GM23248 (cell line): ENCODE measurements around the gene CDH4. TPM values are rescaled to one million over a fixed set of nuclear protein-coding genes. Genes with fewer than 3 reads are reported as not detected.
"Not testable (repeated sequence)": the region's sequence is repeated elsewhere in the genome, so short reads cannot be mapped to it uniquely, and the experiment has no call there.

Experiments used
- DNase-seq: peaks from one replicate; pipeline ENCODE4 v3.0.0-alpha.2; 2015
- H2AFZ ChIP-seq: fragments of 200-600 bp; sonication (generic); 2 replicates; pipeline ENCODE4 v1.6.1; 2016; ENCODE audit warnings: antibody characterized with exemption
- H3F3A ChIP-seq: fragments of 200-600 bp; sonication (generic); 2 replicates; pipeline ENCODE4 v1.6.1; 2016; ENCODE audit warnings: mild to moderate bottlenecking, antibody characterized with exemption, mixed run types; ENCODE audit not compliant: insufficient read depth
- H3K27ac ChIP-seq: fragments of 200-600 bp; sonication (generic); 2 replicates; pipeline ENCODE4 v1.5.1; 2016; ENCODE audit warnings: mild to moderate bottlenecking
- H3K27me3 ChIP-seq: fragments of 200-600 bp; sonication (generic); replicated peaks from 2 replicates; pipeline ENCODE4 v1.6.1; 2016; ENCODE audit warnings: mild to moderate bottlenecking; ENCODE audit not compliant: insufficient read depth
- H3K36me3 ChIP-seq: fragments of 200-600 bp; sonication (generic); 2 replicates; pipeline ENCODE4 v1.6.1; 2016; ENCODE audit warnings: low read depth, mild to moderate bottlenecking
- H3K4me1 ChIP-seq: fragments of 200-600 bp; sonication (generic); 2 replicates; pipeline ENCODE4 v1.6.1; 2016; ENCODE audit warnings: mild to moderate bottlenecking; ENCODE audit not compliant: insufficient read depth
- H3K4me2 ChIP-seq: fragments of 200-600 bp; sonication (generic); one replicate; pipeline ENCODE4 v1.6.1; 2016; ENCODE audit warnings: mild to moderate bottlenecking; ENCODE audit not compliant: unreplicated experiment
- H3K4me3 ChIP-seq: fragments of 200-600 bp; sonication (generic); 2 replicates; pipeline ENCODE4 v1.5.1; 2016; ENCODE audit warnings: mild to moderate bottlenecking
- H3K79me2 ChIP-seq: fragments of 200-600 bp; sonication (generic); 2 replicates; pipeline ENCODE4 v1.6.1; 2016; ENCODE audit warnings: mild to moderate bottlenecking; ENCODE audit not compliant: insufficient read depth
- H3K9ac ChIP-seq: fragments of 200-600 bp; sonication (generic); 2 replicates; pipeline ENCODE4 v1.6.1; 2016; ENCODE audit warnings: mild to moderate bottlenecking
- H3K9me2 ChIP-seq: fragments of 200-600 bp; sonication (generic); 2 replicates; pipeline ENCODE4 v1.6.1; 2016; ENCODE audit warnings: mixed run types, mild to moderate bottlenecking, moderate library complexity; ENCODE audit not compliant: insufficient read depth
- H3K9me3 ChIP-seq: fragments of 200-600 bp; sonication (generic); one replicate; pipeline ENCODE4 v1.6.1; 2017; ENCODE audit warnings: low read depth
- H4K20me1 ChIP-seq: fragments of 200-600 bp; sonication (generic); 2 replicates; pipeline ENCODE4 v1.6.0; 2016; ENCODE audit not compliant: insufficient read depth
- EZH2 ChIP-seq: fragments of 200-600 bp; sonication (generic); IDR thresholded peaks from 2 replicates; pipeline ENCODE4 v1.6.1; 2018; ENCODE audit warnings: antibody characterized with exemption, mild to moderate bottlenecking; ENCODE audit not compliant: insufficient read depth, poor library complexity, severe bottlenecking
- EZH2phosphoT487 ChIP-seq: fragments of 200-600 bp; sonication (generic); IDR thresholded peaks from 2 replicates; pipeline ENCODE4 v1.6.1; 2018; ENCODE audit warnings: antibody characterized with exemption, moderate library complexity, mild to moderate bottlenecking, low read depth; ENCODE audit not compliant: insufficient read depth
- WGBS, 2 experiments: methylation state at CpG; one replicate each; pipeline ENCODE4 v1.1.6; 2015 to 2017; ENCODE audit warnings: low lambda C conversion rate in 2 of 2, low coverage in 1 of 2; ENCODE audit errors: missing lambda C conversion rate in 2 of 2; 5-methylcytosine and 5-hydroxymethylcytosine counted together
- in situ Hi-C: fragments of 300-500 bp; cut with MboI; formaldehyde crosslinking; loops from 2 replicates; pipeline ENCODE4 v1.15.0; 2020
- polyA plus RNA-seq: library from polyadenylated mRNA; unstranded; fragments of >200 nt; fragmentation: Nextera tagmentation; extraction: Ambion mirVana; gene quantifications from 2 replicates; pipeline ENCODE4 v1.2.1, GENCODE V29; 2016
- total RNA-seq: library from RNA; depleted of rRNA; stranded (reverse); fragments of >200 nt; shearing (Covaris generic); gene quantifications from 2 replicates; pipeline ENCODE4 v1.2.3, GENCODE V29; 2014

Gene CDH4
- total and polyA plus RNA-seq, 2 experiments from 2014 or later, result 1.1 to 3.9 TPM

- no peaks in the 10 kb centered on the region for H4K20me1 ChIP-seq
- WGBS, 2 experiments, result 91 to 97% methylated on average over 45 to 65 of the region's 65 CpGs
Measured at GRCh38 chr20:61979701-61980635, 727.9 kb downstream of the CDH4 start.

GRCh38 chr20:61980647-61981583 is 728.9 kb downstream of the CDH4 start:
- Histone ChIP-seq H3K9me3 (no peaks in the 10 kb centered on the region), H3K9ac (no peak overlapping the region), H3K36me3 (no peaks in the 10 kb centered on the region), H3F3A (no peaks in the 10 kb centered on the region), H3K79me2 (no peaks in the 10 kb centered on the region), H3K4me2 (no peak overlapping the region), H3K4me3 (no peak overlapping the region), H3K4me1 (no peaks in the 10 kb centered on the region), H3K9me2 (no peaks in the 10 kb centered on the region), H4K20me1 (no peaks in the 10 kb centered on the region), H2AFZ (no peak overlapping the region), H3K27me3 (no peaks in the 10 kb centered on the region), H3K27ac (no peak overlapping the region)
- DNase-seq, result peak; percentile 24
- in situ Hi-C loops, result no loop called here
- no peak for TF ChIP-seq EZH2
- 92 to 93% methylated on average over 21 to 22 of the region's 22 CpGs for WGBS, 2 experiments

More at GRCh38 chr20:61979701-61980635, 727.9 kb downstream of the CDH4 start:
- H3K4me3 ChIP-seq, result no peak overlapping the region
- H3F3A ChIP-seq, result no peaks in the 10 kb centered on the region
- DNase-seq, result no peak
- H3K27me3 ChIP-seq, result no peaks in the 10 kb centered on the region
- H3K4me1 ChIP-seq, result no peaks in the 10 kb centered on the region
- H3K9me2 ChIP-seq, result no peaks in the 10 kb centered on the region
- H3K27ac ChIP-seq, result no peak overlapping the region
- in situ Hi-C loops, result no loop called here
- no peak overlapping the region for H2AFZ ChIP-seq
- TF ChIP-seq EZH2, result no peak
- no peak overlapping the region for H3K4me2 ChIP-seq
- no peak overlapping the region for H3K9ac ChIP-seq
- H3K9me3 ChIP-seq, result no peaks in the 10 kb centered on the region
- no peaks in the 10 kb centered on the region for H3K79me2 ChIP-seq
- H3K36me3 ChIP-seq, result no peaks in the 10 kb centered on the region

- H3K4me2 ChIP-seq, H3K36me3 ChIP-seq, H3K9me2 ChIP-seq, H3K4me1 ChIP-seq, in situ Hi-C loops, H3K9ac ChIP-seq, H3K79me2 ChIP-seq, H3K9me3 ChIP-seq, H3K27ac ChIP-seq, H3K4me3 ChIP-seq, H3F3A ChIP-seq, DNase-seq, H4K20me1 ChIP-seq, H2AFZ ChIP-seq, H3K27me3 ChIP-seq: not testable (repeated sequence)
- WGBS, 2 experiments, result 65 to 80% methylated on average over 5 to 11 of the region's 11 CpGs
Measured at GRCh38 chr20:61981691-61982090, 729.6 kb downstream of the CDH4 start.

GRCh38 chr20:61982191-61982950 is 730.3 kb downstream of the CDH4 start:
- 77 to 89% methylated on average over 11 to 18 of the region's 18 CpGs for WGBS, 2 experiments
- no peaks in the 10 kb centered on the region for H3K27me3 ChIP-seq
- no peak overlapping the region for H3K4me3 ChIP-seq
- in situ Hi-C loops, result no loop called here
- TF ChIP-seq EZH2phosphoT487, result no peak
- no peak overlapping the region for H3K9ac ChIP-seq
- H3K36me3 ChIP-seq, result no peaks in the 10 kb centered on the region
- H4K20me1 ChIP-seq, result no peaks in the 10 kb centered on the region
- no peaks in the 10 kb centered on the region for H3K9me3 ChIP-seq
- no peaks in the 10 kb centered on the region for H3K79me2 ChIP-seq
- H3K4me2 ChIP-seq, result no peak overlapping the region
- H3F3A ChIP-seq, result no peaks in the 10 kb centered on the region
- no peaks in the 10 kb centered on the region for H3K4me1 ChIP-seq
- DNase-seq, result no peak
- no peak overlapping the region for H2AFZ ChIP-seq
- H3K27ac ChIP-seq, result no peak overlapping the region
- H3K9me2 ChIP-seq, result no peaks in the 10 kb centered on the region
